KG1 (cell line): ENCODE measurements around the gene ZSWIM7.
"Not testable (repeated sequence)": the region's sequence is repeated elsewhere in the genome, so short reads cannot be mapped to it uniquely, and the experiment has no call there.

ENCODE experiments used
- DNase-seq: peaks from one replicate; lab custom pipeline; 2025; lab: John Stamatoyannopoulos, UW

ZSWIM7 gene

DNA sequence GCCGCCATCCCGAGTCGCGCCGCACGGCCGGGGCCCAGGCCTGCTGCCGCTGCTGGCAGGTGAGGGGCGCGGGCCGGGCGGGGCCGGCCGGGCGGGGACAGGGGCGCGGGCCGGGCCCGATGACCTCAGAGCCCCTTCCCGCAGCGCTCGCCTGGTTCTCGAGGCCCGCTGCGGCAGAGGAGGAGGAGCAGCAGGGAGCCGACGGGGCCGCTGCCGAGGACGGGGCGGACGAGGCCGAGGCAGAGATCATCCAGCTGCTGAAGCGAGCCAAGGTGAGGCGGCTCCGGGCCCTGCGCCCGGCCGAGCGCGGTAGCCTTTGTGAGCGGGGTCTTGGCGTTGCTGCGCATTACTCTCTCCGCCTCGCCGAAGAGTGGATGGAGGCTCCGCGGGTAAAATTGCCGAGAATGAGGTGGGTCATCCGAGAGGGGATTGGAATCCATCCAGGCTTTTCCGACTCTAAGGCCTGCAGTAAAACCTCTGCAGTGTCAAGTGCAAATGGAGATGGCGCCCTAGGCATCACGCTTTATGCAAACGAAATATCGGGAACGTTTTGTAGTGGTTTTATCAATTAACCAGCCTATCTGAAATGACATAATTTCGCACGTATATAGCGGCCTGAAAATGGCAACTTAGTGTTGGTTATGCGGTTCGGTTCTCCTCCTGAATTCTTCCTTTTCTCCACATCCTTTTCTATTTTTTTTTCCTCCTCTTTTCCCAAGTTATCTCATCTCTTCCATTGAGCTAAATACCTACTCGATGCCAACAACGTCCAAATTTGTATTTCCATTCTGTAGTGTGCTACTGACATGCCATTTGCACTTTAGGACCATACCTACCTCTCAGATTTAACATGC lies 697 bp upstream of the ZSWIM7 start:
- no peak for DNase-seq

DNA sequence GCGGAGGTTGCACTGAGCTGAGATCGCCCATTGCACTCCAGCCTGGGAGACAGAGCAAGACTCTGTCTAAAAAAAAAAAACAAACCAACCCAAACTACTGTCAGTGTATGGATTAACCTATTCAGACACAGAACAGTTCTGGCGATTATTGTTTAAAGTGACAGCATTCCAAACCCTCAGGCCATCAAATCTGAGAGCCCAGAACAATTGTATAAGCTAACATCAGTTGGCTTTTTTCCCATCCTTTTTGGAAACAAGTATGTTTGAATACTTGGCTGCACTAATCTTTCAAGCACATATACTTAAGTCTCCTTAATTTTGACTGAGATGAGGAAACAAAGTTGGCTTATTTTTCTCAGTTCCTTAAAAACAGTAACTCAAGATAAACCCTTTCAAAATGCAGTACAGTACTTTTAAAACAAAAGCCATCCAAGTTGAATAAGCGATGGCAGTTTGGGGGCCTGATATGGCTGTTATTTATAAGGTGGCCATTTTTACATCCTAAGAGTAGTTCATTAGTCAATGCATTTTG lies 1.4 kb downstream of the ZSWIM7 start:
- DNase-seq: no peak

DNA sequence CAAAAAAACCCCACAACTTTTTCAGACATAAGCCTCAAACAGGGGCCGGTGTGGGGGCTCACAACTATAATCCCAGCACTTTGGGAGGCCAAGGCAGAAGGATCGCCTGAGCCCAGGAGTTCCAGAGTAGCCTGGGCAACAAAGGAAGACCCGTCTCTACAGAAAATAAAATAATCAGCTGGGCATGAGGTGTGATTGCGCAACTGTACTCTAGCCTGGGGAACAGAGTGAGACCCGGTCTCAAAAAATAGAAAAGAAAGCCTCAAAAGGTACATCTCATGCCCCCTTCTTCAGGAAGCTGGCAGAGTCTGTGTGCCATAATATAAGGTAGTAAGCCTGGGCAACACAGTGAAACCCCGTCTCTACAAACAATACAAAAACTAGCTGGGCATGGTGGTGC lies 3.2 kb downstream of the ZSWIM7 start:
- no peak for DNase-seq

DNA sequence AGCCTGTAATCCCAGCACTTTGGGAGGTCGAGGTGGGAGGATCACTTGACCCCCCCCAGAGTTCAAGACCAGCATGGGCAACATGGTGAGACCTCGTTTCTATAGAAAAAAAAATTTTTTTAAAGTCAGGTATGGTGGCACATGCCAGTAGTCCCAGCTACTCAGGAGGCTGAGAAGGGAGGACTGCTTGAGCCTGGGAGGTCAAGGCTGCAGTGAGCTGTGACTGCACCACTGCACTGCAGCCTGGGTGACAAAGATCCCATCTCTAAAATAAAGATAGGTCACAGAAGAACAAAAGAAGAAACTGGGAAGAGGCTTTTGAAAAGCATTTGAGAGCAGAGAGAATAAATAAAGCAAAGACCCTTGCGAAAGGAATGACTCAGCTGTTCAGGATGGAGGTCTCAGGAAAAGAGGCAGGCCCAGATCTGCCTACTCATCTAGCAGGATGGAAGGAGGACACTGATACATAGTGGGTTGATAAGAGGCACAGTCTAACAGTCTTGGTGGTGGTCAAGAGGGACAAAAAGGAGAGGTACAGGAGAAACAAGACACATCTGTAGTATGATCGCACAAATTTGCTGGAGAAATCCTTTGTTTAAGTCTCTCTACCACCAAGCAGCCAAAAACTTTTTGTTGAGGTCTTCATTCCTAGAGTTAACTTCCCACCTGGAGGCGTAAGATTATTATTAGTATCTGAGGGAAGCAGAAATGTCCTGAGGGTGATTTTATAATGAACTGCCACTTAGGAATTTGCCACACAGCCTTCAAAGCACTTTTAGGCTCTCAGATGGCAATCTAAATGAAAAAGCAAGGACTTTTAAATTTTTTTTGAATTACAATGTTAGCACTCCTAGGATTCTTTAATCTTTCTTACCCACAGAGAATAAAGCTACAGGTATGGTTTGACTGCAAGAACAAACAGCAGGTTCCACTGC lies 17.6 kb downstream of the ZSWIM7 start:
- DNase-seq: no peak

DNA sequence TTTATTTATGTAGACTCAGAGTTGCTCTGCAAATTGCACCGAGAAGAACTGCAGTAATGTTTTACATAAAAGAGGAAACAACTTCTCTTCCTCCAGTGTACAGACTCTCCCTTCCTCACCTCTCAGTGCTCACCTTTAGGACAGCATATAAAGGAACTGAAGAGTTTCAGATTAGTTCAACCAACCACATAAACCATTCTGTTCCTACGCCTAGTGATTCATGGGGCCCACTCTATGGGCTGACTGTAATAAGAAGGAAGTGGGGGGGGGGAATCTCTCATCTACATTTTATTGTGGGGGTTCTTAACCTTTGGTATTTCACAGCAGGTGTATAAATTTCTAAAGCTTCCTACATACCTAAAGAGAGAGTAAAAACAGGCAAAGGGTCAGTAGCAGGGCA lies 18.3 kb downstream of the ZSWIM7 start:
- no peak for DNase-seq

DNA sequence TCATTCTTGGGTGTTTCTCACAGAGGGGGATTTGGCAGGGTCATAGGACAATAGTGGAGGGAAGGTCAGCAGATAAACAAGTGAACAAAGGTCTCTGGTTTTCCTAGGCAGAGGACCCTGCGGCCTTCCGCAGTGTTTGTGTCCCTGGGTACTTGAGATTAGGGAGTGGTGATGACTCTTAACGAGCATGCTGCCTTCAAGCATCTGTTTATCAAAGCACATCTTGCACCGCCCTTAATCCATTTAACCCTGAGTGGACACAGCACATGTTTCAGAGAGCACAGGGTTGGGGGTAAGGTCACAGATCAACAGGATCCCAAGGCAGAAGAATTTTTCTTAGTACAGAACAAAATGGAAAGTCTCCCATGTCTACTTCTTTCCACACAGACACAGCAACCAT lies 20.5 kb downstream of the ZSWIM7 start:
- DNase-seq: not testable (repeated sequence)

DNA sequence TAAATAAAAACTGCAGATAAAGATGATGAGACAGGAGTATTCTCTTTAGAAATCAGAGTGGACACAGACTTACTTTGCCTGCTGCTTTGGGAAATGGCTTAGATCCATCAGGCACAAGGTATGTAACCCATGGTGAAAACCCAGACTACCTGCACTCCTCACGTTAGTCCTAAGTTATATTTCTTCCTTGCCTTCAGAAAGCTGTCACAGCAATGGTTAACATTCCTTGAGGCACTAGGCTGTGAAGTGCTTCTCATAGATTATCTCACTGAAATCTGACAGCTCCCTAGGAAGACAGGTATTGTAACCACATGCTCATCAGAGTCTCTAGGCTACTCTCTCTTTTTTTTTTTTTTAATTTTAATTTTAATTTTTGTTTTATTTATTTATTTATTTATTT lies 20.9 kb downstream of the ZSWIM7 start:
- DNase-seq: no peak

DNA sequence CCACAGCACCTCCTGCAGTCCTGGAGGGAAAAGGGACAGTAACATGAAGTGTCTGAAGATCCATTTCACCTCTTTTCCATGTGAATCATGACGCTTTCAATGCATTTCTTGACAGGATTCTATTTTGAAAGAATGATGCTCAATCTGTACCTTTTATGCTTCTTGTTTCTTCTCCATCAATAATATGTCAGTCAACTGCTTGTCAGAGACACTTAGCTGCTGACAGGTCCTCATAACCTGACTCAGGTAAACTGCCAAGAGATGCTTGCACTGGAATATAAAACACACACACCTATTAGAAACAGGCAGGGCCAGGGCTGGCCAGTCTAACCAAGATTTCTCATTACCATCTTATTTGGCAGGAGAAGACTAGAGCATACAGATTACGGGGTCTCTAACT lies 21.6 kb downstream of the ZSWIM7 start:
- DNase-seq: no peak

DNA sequence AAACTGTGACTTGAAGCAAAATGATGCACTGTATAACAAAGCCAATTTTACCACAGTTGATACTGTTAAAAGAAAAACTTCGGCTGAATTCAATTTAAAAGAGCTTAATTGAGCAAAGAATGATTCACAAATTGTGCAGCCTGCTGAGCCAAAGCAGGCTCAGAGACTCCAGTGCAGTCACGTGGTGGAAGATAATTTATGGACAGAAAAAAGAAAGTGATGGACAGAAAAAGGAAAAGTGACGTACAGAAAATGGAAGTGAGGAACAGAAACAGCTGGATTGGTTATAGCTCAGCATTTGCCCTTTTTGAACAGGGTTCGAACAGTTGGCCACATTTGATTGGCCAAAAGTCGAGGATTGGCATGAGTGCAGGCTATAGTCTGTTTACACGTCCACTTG lies 25.7 kb downstream of the ZSWIM7 start:
- no peak for DNase-seq

DNA sequence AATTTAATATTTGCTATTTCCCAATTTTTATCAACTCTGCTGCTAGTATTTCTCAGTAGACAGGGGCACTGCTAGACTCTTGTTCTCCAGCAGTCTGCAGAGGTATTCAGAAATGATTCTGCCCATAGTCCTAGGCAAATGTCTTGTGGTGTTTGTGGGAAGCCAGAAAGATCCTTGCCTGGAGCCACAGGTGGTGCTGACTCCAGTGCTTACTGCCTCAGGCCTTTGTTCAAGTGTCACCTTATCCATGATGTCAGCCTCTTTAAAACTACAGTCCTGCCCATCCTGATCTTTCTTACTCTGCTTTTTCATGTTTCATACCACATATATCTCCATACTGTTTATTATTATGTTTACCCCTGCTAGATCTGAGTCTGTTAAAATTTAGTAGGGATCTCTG lies 26.5 kb downstream of the ZSWIM7 start:
- no peak for DNase-seq

DNA sequence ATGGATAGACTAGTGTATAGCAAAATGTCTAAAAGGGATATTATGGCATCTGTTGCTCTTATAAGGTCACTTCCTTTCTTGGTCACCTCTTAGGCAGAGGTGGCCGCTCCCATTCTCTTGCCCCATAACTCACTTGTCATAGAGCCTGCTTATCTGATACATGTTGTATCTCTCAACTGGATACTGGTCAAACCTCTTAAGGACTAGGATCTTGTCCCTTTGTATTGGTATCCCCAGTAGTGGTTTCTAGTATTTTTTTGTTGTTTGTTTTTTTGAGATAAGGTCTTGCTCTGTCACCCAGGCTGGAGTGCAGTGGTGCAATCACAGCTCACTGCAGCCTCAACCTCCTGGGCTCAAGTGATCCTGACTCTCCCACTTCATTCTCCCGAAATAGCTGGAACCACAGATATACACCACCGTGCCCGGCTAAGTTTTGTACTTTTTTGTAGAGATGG lies 27.0 kb downstream of the ZSWIM7 start:
- no peak for DNase-seq

DNA sequence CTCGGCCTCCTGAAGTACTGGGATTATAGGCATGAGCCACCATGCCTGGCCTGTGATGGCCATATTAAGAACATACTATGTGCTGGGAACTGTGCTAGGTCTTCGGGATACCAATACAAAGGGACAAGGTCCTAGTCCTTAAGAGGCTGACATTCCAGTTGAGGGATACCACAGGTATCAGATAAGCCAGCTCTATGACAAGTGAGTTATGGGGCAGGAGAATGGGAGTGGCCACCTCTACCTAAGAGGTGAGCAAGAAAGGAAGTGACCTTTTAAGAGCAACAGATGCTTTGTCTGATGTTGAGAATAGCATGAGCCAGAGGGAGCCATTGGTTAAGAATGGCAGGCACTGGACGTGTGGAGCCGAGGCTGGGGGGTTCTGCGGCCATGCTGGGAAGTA lies 27.6 kb downstream of the ZSWIM7 start:
- DNase-seq: no peak

DNA sequence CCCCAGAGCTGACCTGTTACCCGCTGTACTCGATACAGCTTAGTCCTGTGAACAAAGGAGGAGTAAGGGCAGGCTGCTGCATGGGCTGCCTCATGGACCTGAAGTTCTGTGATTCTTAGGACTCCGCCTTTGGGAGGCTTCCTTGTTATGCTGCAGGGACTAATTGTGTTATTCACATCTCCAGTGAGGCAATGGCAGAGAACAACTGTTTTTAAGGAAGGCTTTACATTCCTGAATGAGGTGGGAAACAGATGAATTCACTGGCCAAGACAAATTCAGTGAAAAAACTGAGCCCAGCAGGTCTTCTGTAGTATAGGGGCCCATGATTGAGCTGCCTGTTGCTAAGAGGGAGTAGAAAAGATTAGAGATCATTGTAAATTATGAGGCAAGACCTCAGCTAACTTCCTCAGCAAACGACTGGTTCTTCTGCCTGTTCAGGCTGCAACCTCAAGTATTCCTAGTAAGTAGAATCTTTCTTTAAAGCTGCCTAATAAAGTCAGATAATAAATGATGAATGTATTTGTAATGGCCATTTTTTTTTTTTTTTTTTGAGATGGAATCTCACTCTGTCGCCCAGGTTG lies 28.3 kb downstream of the ZSWIM7 start:
- no peak for DNase-seq

DNA sequence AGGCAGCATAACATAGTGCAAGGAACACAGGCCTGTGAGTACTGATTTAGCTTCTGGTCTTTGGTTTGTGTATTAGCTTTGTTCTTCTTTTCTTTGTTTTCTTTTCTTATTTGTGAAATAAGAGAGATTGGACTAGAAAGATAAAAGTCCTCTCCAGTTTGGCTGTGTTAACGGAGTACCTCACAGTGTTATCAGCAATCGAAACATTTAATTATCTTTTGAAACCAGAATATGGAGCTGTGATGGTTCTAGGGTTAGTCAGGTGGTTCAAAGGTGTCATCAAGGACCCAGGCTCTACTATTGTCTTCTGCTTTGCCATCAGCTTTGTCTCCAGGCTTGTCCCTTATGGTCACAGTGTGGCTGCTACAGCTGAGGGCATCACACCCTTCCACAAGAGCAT lies 29.0 kb downstream of the ZSWIM7 start:
- no peak for DNase-seq

DNA sequence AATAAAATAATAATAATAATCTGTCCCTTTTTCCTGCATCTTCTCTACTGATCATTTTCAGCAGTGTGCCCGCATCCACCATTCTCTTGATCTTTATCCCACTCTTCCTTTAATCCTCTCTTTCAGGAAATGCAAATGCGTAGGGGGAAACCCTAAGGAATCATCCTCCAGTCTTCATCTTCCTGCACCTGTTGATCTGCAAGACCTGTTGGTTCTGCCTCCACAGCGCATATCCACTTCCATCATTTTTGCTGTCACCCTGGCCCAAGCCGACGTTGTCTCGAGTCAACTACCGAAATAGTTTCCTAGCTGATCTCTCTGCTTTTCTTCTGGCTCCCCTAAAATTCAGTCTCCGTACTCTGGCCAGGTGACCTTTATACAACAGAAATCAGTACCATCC lies 30.0 kb downstream of the ZSWIM7 start:
- no peak for DNase-seq

DNA sequence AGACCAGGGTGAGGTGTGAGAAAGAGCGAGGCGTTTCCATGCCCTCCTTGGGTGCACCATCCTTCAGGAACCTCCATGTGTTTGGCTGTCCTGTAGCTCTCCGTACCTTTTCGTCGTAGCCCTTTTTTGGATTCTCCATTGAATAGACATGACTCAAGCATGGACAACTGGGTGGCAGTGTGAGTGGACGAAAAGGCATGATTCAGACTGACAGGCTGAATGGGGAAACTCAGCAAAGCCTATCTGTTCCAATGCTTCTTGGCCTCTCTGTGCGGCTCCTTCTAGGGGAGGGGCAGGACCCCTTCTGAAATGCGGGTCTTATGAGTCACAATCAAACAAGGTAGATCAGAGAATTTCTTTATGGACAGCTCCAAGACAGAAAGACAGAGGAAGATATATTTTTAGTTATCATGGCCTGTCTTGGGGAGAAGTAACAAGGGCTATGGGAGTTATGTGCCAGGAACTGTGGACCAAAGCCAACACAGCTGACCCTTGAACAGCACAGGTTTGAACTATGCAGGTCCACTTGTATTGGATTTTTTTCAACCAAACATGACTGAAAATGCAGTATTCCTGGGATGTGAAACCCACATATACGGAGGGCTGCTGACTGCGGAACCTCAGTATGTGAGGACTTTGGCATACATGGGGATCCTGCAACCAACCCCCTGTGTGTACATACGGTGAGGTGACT lies 31.7 kb downstream of the ZSWIM7 start:
- no peak for DNase-seq

DNA sequence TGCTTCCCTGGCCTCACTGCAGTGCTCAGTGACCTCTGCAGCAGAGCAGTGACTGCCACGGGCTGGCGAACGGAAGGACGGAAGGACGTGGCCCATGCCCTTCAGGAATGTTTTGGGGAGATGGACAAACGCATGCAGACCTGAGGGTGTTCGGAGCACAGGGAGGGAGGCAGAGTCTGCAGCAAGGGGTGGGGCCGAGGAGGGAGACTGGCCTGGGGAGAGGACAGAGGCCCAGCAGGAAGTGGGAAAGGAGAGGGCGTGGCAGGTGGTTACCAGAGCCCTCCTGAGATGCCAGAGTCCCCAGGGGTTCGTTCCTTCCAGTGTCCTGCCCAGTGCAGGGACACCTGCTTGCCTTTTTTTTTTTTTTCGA lies 32.6 kb downstream of the ZSWIM7 start:
- no peak for DNase-seq

DNA sequence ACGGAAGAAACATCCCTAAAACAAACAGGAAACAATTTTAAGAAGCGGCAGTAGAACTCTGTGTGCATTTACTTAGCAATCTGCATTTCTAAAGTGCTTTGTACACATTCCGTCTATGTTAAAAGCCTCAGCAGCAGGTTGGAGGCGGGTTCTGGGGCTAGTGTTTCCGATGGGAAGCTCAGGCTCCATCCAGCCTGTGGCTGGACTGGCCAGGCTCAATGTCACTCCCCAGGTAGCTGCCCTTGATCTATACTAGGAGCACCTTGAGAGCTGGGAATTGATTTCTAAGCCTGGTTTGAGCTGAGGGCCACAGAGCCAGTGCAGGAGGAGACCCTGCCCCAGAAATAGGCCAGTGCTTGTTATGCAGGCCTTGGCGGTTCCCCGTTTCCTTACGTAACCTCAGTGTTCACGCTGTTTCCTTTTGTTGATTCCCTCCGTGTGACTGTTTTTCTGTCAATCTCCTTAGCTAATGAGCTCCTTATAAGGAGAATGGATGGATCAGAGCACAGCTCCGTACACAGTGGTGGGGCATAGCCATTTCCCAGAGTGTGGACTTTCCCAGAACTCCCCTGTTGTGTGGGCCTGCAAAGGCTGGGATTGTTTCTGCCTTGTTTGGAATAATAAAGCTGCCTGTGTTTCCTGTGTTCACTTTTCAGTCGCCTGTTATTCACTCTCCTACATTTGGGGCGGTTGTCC lies 33.2 kb downstream of the ZSWIM7 start:
- no peak for DNase-seq

DNA sequence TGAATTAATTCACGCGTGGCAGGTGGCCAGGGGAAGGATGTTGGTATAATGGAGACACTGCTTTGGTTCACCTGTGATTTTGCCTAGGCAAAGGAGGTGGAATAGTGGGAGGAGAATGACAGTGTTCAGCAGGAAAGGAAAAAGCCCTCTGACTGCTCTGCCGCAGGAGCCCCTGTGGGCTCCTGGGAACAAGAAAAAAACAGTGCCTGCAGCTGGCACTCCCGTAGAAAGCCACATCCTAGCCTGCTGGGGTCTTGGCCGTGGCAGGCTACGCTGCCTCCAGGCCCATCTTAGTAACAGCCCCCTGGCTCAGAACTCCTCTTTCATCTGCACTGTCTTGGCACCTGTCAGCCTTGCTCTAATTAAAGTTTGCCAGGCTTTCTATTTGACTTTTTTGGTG lies 34.0 kb downstream of the ZSWIM7 start:
- DNase-seq: no peak

DNA sequence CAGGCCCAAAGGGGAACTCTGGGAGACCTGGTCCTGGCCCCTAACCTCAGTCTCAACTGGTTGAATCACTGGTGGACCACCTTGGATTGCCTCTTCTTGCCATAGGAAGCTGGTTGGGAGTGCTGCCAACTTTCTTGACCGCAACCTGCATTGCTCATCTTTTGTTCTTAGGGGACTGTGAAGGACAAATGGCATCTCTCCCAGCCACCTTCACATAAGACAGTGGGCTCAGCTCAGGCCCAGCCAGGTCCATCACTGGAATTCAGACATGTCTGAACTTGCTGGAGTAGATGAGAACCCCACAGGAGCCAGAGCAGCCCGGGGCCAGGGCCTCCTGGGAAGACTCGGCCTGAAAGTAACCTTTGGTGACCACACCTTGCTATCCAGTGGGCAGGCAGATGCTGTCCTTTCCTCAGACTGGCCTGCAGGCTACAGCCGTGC lies 35.8 kb downstream of the ZSWIM7 start:
- no peak for DNase-seq

DNA sequence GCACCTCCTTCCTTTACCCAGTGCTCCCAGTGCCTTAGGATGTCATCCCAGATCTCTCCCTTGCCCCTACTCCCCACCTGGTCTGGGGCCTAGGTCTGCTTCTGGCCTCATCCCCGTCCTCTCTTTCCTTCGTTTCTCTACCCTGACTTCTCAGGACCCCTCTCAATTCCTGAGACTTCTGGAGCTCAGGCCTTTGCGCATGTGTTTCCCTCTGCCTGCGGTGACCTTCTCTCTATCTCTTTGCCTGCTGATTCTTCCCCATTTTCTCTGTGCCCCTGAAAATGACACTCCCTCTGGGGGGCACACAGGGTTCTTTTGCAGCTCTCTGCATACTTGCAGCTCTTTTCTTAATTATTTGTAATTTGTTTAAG lies 41.0 kb downstream of the ZSWIM7 start:
- DNase-seq: no peak
